ENCODE results near the gene ABI1. TPM values are rescaled to one million over a fixed set of nuclear protein-coding genes. Genes with fewer than 3 reads are reported as not detected.

The ABI1 gene
- total RNA-seq, 2 experiments from 2014 or later: 34.0 to 35.1 TPM

DNA sequence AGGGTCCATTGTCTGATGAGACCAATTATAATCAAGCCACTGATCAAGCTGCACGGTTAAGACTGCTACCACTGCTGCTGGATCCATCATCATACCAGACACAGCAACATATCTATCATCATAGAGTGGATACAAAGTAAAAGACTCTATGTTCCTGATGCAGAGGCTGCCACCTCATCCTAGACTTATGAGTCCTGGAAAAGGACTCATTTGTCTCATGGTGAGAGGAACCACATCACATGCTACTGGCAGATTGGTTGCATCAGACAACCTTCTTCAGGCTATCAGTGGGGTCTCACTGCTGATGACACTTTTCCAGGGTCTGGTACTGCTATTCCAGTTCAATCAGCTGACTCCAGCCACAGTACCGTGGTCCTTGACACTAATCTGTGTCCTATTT lies 79.0 kb downstream of the ABI1 start:
- ChIA-PET POLR2A (interaction anchor here (0.6 kb wide), 2 partner anchors 9 to 44 kb away, joined by 7 to 14 read pairs; no protein-coding TSS in a partner anchor), CTCF (interaction anchor here (1.2 to 1.9 kb wide), 2 partner anchors 79 to 373 kb away, joined by 3 to 6 read pairs; partner anchors contain the start of genes ABI1 and YME1L1)

DNA sequence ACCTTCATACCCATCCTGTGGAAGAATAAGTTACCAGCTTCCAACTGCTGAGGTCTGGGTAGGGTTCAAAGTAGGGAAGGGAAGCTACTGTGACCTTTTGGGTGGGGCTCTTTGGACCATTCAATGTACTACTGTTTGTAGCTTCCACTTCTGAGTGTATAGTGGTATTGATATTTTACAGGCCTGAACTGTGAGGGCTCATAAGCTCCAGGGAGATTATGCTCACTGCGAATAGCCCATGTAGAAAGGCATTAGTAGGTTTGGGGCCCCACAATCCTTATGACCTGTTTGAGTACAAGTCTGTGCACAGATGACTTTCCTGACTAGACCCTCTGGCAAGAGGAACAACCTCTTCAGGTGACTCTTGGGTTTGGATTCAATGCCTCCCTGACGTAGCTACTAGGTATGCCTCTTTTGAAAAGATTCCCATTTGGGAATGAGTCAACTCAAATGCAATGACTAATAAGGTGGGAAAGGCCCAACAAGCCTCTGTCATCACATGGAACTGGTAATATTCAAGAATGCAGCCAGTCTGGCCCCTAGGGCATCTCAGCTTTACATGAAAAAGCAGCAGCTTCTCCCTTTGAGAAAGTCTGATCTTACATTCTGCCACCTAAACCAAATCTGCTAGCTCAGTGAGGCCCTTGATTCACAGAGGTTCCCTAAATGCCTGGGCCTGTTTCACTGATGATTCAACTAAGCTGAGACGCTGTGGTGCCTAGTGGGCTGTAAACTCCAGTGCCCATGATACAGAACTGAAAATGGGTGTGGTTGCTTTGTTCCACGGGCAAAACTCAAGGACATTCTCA lies 79.8 kb downstream of the ABI1 start:
- ChIA-PET CTCF (interaction anchor here (0.6 to 1.9 kb wide), 5 partner anchors 9 to 373 kb away, joined by 3 to 6 read pairs (median 3); partner anchors contain the start of genes ABI1 and YME1L1), POLR2A (interaction anchor here (0.6 kb wide), 2 partner anchors 8 to 10 kb away, joined by 3 to 14 read pairs; no protein-coding TSS in a partner anchor)

DNA sequence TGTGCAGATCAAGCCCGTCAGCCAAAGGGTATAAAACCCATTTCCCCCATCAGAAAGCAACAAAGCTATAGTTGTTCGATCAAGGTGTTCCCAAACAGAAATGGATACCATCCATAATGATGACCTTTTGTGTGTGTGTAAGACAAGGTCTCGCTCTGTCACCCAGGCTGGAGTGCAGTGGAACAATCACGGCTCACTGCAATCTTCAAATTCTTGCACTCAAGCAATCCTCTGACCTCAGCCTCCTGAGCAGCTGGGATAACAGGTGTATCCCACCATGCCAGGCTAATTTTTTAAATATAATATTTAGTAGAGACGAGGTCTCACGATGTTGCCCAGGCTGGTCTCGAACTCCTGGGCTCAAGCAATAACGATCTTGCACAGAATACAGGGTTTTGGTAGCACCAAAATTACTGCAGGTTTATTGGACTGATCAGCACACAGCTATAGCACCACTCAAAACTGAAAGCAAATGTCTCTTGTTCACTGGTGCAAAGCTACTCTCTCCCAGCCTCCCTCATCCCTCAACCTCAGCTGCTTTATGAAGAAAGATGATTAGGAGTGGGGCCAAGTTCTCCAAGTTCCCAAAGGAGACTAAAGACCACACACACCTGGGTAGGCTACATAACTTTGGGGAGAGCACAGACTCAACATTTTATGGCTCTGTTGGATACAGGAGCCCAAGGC lies 80.5 kb downstream of the ABI1 start:
- ChIA-PET CTCF (interaction anchor here (1.0 to 1.9 kb wide), 3 partner anchors 8 to 81 kb away, joined by 3 to 6 read pairs (median 4); partner anchors contain the start of gene ABI1), POLR2A (interaction anchor here (0.6 kb wide), 1 partner anchor 9 kb away, joined by 3 read pairs; no protein-coding TSS in a partner anchor)

DNA sequence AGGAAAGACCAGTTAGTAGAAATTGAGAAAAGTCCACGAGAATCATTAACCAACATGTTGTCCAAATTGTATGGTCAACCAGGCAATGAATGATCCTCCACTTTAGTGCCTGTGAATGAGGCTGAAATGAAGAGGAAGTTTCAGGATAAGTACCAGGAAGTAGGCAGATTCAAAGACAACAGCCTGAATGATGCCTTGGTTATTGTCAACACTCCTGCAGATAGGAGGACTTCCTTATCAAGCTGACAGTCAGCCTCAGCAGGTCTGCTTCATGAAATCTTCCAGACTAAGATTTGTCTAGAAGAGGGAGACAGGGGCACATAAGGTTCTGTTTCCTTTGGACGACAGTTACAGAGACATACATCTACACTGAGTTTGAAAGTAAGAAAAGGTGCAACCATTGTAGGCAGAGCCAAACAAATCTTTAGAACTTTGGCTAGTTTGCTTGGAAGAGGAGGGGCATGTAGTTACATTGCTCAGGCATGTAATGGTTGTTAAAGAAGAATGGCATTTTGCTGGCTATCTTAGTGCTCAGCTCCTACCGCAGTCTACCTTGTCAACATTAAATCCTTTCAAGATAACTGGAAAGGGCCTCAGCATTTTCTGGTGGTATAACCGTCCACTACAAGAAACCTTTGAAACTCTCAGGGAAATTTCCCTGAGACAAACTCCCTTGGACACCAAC lies 81.4 kb downstream of the ABI1 start:
- ChIA-PET CTCF (interaction anchor here (1.4 kb wide), 1 partner anchor 53 kb away, joined by 4 read pairs; no protein-coding TSS in a partner anchor), POLR2A (no interaction called here)

DNA sequence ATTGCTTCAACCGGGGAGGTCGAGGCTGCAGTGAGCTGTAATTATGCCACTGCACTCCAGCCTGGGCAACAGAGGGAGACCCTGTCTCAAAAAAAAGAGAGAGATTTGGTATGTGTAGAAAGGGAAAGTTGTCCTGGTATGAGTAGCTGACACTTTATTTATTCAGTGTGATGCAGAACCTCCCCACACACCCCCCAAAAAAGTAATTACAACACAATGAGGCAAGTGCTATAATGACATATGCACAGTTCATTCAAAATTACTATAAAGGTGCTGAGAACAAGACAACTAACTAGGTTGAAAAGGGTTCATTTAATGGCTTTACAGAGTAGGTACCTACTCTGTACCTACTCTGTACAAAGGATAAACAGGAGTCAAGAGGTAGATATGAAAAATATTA lies 83.1 kb downstream of the ABI1 start:
- CTCF ChIA-PET: no interaction called here
- POLR2A ChIA-PET: no interaction called here

DNA sequence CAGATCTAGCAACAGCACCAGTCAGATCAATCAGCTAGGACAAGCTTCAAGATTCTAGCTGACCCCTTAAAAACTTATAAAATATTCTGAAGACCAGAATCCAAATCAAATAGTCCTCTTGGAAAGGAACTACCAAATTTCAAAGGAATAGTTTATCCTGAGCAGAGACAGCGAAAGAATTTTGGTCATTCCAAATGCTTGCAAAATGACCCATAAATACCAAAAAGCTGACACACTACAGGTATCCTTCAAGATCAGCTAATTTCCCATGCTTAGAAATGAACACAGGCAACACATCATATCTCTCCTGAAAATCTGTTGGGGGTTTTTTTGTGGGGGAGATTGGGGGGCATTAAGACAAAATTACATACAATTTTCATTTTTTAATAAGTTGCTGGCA lies 84.5 kb downstream of the ABI1 start:
- CTCF ChIA-PET: no interaction called here
- POLR2A ChIA-PET: no interaction called here

DNA sequence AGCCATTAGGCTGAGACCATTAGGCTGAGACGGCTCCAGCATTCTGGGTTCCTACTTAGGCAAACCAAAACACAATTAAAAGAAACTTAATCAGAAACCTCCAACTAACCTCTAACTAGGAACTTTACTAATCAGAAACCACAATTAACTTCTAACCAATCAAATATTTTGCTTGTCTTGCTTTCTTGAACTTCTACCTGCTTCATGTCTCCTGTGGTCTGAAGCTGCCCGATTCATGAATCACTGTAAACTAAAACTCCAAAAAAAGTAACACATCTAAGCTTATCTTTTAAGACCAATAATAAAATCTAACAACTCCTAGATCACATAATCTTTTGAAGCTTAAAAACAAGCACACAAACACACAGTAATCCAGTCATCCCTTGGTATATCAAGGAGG lies 87.1 kb downstream of the ABI1 start:
- CTCF ChIA-PET: interaction anchor here (0.6 to 0.7 kb wide), 2 partner anchors 17 to 18 kb away, joined by 3 read pairs; no protein-coding TSS in a partner anchor
- POLR2A ChIA-PET: no interaction called here

DNA sequence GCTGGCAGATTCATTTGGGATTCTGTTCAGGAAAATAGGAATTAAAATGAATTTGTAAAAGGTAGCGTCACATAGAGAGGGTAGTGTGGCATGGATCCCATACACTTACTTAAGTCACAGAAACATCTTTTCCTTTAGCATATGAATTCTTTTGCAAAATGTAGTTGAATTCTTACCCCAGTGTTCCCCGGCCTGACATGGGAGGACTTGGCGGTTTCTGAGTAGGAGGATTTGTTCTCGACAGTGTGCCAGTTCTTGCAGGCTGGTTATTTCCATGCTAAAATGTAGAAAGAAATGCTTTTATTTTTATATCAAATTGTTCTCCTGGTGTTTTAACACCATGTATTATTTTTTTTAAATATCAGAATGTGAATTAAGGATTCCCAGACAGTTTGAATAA lies 90.7 kb downstream of the ABI1 start:
- ChIA-PET CTCF (no interaction called here), POLR2A (no interaction called here)

DNA sequence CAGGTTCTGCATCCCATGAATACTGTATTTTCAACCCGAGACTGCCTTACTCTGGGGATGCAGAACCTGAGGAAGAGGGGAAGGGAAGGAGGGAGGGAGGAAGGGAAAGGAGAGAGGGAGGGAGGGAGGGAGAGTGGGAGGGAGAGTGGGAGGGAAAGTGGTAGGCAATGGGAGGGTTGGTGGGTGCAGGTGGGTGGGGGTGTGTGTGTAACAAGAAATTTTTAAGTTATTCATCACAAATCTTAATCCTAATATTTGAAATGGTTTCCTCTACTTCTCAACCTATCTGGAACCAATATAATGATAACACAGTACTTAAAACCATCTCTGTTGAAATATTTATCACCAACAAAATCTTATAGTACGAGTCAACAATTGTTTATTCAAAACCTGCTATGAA lies 95.2 kb downstream of the ABI1 start:
- CTCF ChIA-PET: no interaction called here
- POLR2A ChIA-PET: no interaction called here

DNA sequence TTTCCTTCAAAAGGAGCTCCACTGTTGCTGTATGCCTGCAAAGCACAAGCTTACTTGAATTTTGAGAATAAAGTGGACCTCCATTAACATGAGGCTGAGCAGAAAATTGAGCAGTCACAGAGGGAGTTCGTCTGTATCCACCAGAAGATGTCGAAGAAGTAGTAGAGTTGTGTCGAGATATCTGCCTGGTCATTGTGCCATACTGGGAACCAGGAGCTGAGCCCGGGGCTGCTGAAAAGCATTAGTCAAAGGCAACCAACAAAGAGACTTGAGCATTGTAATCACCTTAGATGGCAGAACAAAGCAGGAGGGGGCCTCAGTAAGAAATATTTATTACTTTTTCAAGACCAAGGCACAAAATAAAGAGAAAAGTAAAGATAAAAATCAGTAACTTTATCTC lies 101.8 kb downstream of the ABI1 start:
- ChIA-PET POLR2A (interaction anchor here (0.5 kb wide), 1 partner anchor 99 kb away, joined by 4 read pairs; no protein-coding TSS in a partner anchor), CTCF (no interaction called here)

DNA sequence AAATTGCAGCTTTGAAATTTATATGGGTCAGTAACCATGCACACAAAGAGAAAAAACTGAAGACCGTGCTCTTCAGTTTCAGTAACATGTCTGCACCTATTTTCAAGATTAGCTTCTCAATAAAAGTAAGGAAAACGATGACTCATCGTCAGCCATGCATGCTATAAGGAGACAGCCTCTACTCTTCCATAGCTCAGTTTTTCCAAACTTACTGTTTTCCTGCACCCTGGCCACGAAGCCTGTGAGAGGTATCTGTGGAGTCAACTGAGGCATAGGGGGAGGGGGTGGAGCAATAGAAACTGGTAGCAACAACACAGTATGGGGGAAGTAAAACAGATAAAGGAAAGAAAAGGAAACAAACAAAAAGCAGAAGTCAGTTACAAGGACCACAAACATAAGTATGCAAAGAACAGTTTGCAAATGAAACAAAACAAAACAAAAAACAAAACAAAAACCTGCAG lies 105.3 kb downstream of the ABI1 start:
- CTCF ChIA-PET: interaction anchor here (1.0 kb wide), 1 partner anchor 101 kb away, joined by 6 read pairs; no protein-coding TSS in a partner anchor
- POLR2A ChIA-PET: interaction anchor here (0.6 to 0.9 kb wide), 2 partner anchors 15 to 46 kb away, joined by 3 to 5 read pairs; no protein-coding TSS in a partner anchor

DNA sequence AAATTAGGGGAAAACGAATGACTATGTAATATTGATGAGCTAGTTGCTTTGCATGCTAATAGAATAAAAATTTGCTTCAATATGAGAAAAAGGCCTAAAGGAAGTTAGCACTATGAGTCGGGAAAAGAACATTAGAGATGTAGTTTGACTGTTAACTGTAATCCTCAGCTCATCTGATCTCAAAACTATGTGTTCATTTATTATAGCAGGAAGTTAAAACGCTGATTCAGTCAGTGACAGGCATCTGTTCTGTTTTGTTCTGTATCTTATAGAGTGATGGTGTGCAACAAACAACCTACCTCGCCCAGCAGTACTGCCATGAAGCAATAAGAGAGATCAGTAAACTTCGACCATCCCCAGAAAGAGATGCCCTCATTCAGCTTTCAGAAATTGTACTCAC lies 114.7 kb downstream of the ABI1 start:
- POLR2A ChIA-PET: no interaction called here
- CTCF ChIA-PET: interaction anchor here (1.8 kb wide), 1 partner anchor 19 kb away, joined by 12 read pairs; no protein-coding TSS in a partner anchor

DNA sequence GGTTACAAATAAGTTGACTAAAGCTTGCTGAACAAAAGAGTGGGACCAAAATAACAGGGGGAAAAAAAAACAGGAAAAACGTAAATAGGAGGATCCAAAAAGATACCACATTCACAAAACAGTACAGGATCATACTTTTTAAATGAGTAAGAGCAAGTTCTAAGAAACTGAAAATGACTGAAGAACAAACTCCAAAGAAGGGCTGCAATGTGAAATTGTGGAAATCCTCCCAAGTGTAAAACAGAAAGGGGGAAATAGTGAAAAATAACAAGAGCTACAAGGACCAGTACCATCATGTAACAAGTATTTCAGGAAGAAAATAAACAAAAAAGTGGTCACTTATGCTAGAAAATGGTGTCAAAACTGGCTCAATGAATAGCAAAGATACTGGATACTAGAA lies 116.9 kb downstream of the ABI1 start:
- CTCF ChIA-PET: no interaction called here
- POLR2A ChIA-PET: no interaction called here

DNA sequence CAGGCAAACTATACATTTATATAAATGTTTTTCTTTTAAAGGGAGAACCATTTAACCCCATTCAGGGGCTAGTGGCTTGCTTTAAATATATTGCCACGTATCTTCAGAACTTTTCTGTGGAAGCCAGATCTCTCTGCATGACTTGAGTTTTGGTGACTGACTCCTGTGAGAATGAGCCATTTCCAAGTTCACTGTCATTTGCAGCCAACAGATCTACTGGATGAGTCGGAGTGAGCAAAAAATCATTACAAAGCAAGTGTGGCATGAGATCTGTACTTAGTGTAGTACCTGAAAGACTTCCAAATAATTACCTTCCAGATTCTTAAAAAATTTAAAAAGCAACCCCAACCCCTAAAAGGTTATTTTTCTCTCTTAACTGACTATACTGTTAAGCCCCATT lies 117.7 kb downstream of the ABI1 start:
- POLR2A ChIA-PET: no interaction called here
- CTCF ChIA-PET: no interaction called here

DNA sequence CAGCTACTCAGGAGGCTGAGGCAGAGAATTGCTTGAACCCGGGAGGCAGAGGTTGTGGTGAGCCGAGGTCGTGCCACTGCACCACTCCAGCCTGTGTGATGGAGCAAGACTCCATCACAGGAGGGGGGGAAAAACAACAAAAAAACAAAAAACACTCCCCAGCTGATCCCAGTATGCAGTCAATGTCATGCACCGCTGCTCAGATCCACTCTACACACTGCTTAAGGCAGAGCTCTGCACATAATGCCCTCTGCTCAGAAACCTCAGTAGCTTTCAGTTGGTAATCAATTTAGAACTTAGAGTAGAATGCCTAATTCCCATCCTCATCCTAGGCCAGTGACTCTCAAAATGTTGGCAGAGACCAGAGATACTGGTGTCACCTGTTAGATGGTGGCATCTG lies 119.4 kb downstream of the ABI1 start:
- POLR2A ChIA-PET: no interaction called here

DNA sequence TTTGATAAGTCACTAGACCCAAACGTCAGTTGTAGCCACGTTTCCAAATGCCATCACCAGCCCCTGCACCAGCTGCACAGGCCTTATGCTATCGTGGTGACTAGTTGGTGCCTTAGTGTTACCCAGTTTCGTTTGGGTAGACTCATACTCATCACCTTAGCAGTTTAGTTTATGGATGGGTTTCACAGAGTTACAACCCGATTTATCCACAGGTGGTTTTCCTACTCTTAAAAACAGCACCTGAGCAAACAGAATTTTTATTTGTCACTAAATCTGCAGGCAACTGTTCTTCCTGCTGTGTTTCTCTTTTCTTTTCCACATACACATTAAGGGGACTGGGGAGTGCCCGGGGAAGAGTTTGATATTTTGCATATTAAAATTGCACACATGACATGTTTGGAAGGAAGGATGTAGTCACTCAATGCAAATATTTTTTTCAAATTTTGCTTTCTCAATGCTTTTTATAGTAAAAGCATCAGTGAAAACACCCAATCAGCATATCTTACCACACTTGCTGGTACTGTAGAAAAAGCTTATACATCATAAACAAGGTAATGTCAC lies 121.6 kb downstream of the ABI1 start:
- POLR2A ChIA-PET: no interaction called here
- CTCF ChIA-PET: interaction anchor here (1.7 kb wide), 1 partner anchor 13 kb away, joined by 4 read pairs; no protein-coding TSS in a partner anchor

More for the DNA sequence above, 119.4 kb downstream of the ABI1 start:
- CTCF ChIA-PET: no interaction called here

DNA sequence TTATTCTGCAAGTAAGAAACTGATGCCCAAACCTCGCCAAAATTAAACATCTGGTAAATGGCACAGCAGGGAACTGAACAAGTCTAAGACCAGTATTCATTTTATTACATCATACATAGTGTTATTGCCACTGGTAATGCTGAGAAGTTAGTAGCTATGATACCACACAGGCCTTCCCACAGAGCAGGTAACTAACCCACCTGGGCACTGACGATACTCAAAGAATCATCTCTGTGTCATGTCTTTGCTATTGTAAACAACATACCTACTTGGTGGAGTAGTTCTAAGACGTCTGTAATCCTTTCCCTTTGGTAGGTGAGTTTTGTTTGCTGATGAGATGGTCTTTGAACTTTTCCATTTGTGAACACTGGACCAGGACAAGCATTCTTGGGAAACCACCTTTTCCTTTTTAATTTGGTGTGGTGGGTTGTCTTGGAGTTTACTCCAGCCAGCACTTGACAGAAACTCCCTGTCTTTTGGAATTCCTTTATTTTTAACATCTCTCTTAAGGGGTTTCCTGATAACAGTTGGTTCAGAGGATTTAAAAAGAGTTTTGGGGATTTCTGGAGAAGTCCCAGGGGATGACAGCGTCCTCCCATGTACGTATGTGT lies 122.4 kb downstream of the ABI1 start:
- POLR2A ChIA-PET: no interaction called here
- CTCF ChIA-PET: interaction anchor here (1.7 kb wide), 1 partner anchor 12 kb away, joined by 4 read pairs; no protein-coding TSS in a partner anchor

DNA sequence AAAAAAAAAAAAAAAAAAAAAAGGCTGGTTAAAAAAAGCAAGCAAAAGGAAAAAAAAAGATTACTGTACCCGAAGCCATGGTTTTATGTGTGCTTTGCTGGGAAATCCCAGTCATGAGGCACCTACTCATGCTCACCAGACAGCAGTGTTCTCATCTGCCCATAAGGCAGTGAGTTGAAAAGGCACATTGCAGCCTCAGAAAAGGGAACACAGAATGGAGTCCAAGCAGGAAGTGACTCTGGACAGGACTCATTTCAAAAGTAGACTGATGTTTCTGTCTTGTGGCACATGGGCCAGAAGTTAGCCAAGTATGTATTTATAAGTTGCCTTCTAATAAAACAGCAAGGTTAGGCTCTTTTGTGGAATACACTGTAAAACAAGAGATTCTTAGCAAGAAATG lies 123.0 kb downstream of the ABI1 start:
- ChIA-PET CTCF (no interaction called here), POLR2A (interaction anchor here (0.6 kb wide), 1 partner anchor 45 kb away, joined by 7 read pairs; no protein-coding TSS in a partner anchor)

DNA sequence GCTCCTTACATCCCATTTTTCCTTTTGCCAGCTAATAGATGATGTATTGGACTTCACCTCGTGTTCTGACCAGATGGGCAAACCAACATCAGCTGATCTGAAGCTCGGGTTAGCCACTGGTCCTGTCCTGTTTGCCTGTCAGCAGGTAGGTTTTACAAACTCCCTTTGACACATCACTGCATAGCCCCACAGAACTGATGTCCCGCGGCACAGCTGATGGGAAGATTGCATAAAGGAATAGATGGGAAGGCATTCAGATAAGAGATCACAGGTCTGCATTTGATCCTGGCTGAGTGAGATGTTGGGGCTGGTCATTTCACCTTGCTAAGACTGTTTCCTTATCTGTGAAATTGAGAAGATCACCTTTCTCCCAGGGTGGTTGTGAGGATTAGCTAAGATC lies 125.3 kb downstream of the ABI1 start:
- POLR2A ChIA-PET: no interaction called here
- CTCF ChIA-PET: interaction anchor here (1.6 kb wide), 1 partner anchor 9 kb away, joined by 8 read pairs; no protein-coding TSS in a partner anchor

Measured in activated CD8-positive, alpha-beta memory T cell treated with anti-CD3 and anti-CD28 coated beads for 36 hours (primary cell).